Measurements from ENCODE around the gene ANO1. TPM values are rescaled to one million over a fixed set of nuclear protein-coding genes. Genes with fewer than 3 reads are reported as not detected.

Gene ANO1
- total RNA-seq, 1 experiment from 2014 or later = 0.86 TPM

- DNase-seq (ENCODE audit: low read depth) = no peak
Observed at GRCh38 chr11:70050243-70050642, 27.9 kb upstream of the ANO1 start.

GRCh38 chr11:70054004-70054403 is 24.1 kb upstream of the ANO1 start:
- no peak for DNase-seq (ENCODE audit: low read depth)

- no peak for DNase-seq (ENCODE audit: low read depth)
Observed at GRCh38 chr11:70055444-70055843, 22.7 kb upstream of the ANO1 start.

- no peak for DNase-seq (ENCODE audit: low read depth)
Observed at GRCh38 chr11:70057080-70057479, 21.0 kb upstream of the ANO1 start.

- DNase-seq (ENCODE audit: low read depth) = no peak
Observed at GRCh38 chr11:70059971-70060370, 18.1 kb upstream of the ANO1 start.

GRCh38 chr11:70060611-70061293 is 17.4 kb upstream of the ANO1 start:
- DNase-seq (ENCODE audit: low read depth) = no peak

- no peak for DNase-seq (ENCODE audit: low read depth)
Observed at GRCh38 chr11:70061734-70062133, 16.4 kb upstream of the ANO1 start.

- no peak for DNase-seq (ENCODE audit: low read depth)
Observed at GRCh38 chr11:70063121-70063520, 15.0 kb upstream of the ANO1 start.

GRCh38 chr11:70063555-70063954 is 14.6 kb upstream of the ANO1 start:
- DNase-seq (ENCODE audit: low read depth) = no peak

- DNase-seq (ENCODE audit: low read depth) = no peak
Observed at GRCh38 chr11:70064008-70064725, 13.9 kb upstream of the ANO1 start.

- no peak for DNase-seq (ENCODE audit: low read depth)
Observed at GRCh38 chr11:70064726-70065317, 13.3 kb upstream of the ANO1 start.

GRCh38 chr11:70065318-70066135 is 12.6 kb upstream of the ANO1 start:
- no peak for DNase-seq (ENCODE audit: low read depth)

- DNase-seq (ENCODE audit: low read depth) = no peak
Observed at GRCh38 chr11:70066136-70066520, 12.0 kb upstream of the ANO1 start.

GRCh38 chr11:70066628-70067027 is 11.5 kb upstream of the ANO1 start:
- no peak for DNase-seq (ENCODE audit: low read depth)

- no peak for DNase-seq (ENCODE audit: low read depth)
Observed at GRCh38 chr11:70067036-70067435, 11.1 kb upstream of the ANO1 start.

- DNase-seq (ENCODE audit: low read depth) = no peak
Observed at GRCh38 chr11:70067591-70068341, 10.4 kb upstream of the ANO1 start.

- DNase-seq (ENCODE audit: low read depth) = no peak
Observed at GRCh38 chr11:70068345-70068744, 9.8 kb upstream of the ANO1 start.

- DNase-seq (ENCODE audit: low read depth) = no peak
Observed at GRCh38 chr11:70068950-70069349, 9.2 kb upstream of the ANO1 start.

GRCh38 chr11:70070706-70071105 is 7.4 kb upstream of the ANO1 start:
- DNase-seq (ENCODE audit: low read depth) = no peak

- no peak for DNase-seq (ENCODE audit: low read depth)
Observed at GRCh38 chr11:70071996-70072395, 6.1 kb upstream of the ANO1 start.

- no peak for DNase-seq (ENCODE audit: low read depth)
Observed at GRCh38 chr11:70072461-70072860, 5.7 kb upstream of the ANO1 start.
